GM12891 (cell line): ENCODE results near the gene PDPK1.

Experiments
- POLR2A ChIP-seq: IDR thresholded peaks from 2 replicates; pipeline ENCODE4 v1.6.1; 2011; ENCODE audit warnings: low read depth, low read length, control low read depth
- POLR2AphosphoS5 ChIP-seq: IDR thresholded peaks from 2 replicates; pipeline ENCODE4 v1.6.1; 2011; ENCODE audit warnings: low read depth, low read length, control low read depth
- POU2F2 ChIP-seq: IDR thresholded peaks from 2 replicates; pipeline ENCODE4 v1.6.1; 2011; ENCODE audit warnings: low read depth, mild to moderate bottlenecking, control low read depth, low read length, moderate library complexity
- TAF1 ChIP-seq: IDR thresholded peaks from 2 replicates; pipeline ENCODE4 v1.6.1; 2011; ENCODE audit warnings: low read depth, low read length, control low read depth

DNA sequence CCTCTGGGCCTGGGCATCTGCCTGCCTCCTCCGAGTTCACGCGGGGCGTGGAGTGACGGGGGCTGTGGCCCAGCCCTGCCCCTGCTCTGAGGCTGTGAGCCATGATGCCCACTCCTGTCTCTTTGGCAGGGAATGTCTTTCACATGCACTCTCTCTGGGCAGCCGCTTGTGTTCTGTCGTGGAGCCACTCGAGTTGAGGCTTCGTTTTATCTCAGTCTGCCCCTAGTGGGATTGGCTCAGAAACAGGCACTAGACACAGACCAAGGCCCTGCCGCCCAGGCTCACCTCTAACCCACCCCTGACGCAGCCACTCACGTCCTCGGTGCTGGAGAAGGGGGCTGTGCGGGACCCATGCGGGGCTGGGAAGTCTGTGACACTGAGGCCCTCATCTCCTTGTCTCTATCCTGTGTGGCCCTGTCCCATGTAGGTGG is 77.0 kb downstream of the PDPK1 start:
- no peak for TF ChIP-seq POLR2AphosphoS5
- TF ChIP-seq POLR2A, result no peak
- TF ChIP-seq TAF1, result no peak
- no peak for TF ChIP-seq POU2F2
